HG02885 (cell line): ENCODE data around the gene ARFGEF2.

ENCODE experiments used
- ATAC-seq: cut with Tn5 transposase; IDR thresholded peaks from one replicate; pipeline ENCODE4 v1.9.1; 2021; ENCODE audit warnings: mild to moderate bottlenecking; ENCODE audit not compliant: unreplicated experiment, poor library complexity

Gene ARFGEF2

GRCh38 chr20:48898210-48898609 is 23.3 kb upstream of the ARFGEF2 start:
- no peak for ATAC-seq

GRCh38 chr20:48898896-48899530 is 22.5 kb upstream of the ARFGEF2 start:
- ATAC-seq, result no peak

- ATAC-seq, result no peak
Measured at GRCh38 chr20:48899881-48900280, 21.6 kb upstream of the ARFGEF2 start.

GRCh38 chr20:48901326-48901725 is 20.2 kb upstream of the ARFGEF2 start:
- ATAC-seq, result no peak

DNA sequence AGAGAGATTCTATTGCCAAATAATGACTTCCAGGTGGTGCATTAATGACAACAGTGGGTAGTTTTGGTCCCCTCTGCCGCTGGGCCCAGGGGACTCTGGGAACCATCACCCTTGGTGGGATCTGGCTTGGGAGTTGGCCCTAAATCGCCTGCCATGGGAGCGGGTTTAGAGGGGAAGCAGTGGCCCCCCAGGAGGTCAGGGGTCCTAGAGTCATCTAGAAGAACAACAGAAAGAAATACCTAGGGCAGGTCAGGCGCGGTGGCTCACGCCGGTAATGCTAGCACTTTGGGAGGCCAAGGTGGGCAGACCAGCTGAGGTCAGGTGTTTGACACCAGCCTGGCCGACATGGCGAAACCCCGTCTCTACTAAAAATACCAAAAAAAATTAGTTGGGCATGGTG is 17.8 kb upstream of the ARFGEF2 start:
- ATAC-seq, result no peak

- no peak for ATAC-seq
Measured at GRCh38 chr20:48904566-48905296, 16.8 kb upstream of the ARFGEF2 start.

DNA sequence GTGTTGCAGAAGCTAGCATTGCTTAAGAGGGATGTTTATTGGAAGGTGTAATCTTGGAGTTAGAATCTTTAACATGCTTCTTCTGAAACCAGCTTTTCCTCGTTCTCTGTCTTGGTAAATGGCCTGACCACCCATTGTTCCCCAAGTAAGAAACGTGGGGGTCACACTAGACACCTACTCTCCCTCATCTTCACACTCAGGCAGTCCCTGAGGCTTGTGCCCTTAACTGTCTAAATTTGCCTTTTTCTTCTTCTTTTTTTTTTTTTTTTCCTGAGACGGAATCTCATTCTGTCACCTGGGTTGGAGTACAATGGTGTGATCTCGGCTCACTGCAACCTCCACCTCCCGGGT is 16.2 kb upstream of the ARFGEF2 start:
- no peak for ATAC-seq

GRCh38 chr20:48906221-48906877 is 15.2 kb upstream of the ARFGEF2 start:
- no peak for ATAC-seq

DNA sequence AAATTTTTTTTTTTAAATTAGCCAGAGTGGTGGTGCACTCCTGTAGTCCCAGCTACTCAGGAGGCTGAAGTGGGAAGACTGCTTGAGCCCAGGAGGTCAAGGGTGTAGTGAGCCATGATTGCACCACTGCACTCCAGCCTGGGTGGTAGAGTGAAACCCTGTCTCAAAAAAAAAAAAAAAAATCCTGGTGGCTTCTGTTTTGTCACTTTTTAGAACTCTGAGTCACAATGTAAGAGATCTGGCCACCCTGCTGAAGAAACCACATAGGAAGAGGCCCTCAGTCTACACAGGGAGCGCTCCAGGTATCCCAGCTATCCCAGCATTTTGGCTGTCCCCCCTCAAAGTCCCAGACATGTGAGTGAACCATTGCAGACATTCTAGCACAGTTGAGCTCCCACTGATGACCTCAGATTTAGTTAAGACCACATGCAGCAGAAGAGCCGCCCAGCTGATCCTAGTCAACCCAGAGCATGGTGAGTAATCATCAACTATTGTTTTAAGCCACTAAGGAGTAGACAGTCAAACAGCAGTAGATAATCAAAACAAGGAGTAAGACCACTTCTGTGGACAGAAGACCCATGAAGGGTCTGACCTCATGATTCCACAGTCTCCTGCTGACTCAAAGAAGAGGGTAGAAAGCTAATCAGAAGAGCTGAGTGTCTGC is 12.7 kb upstream of the ARFGEF2 start:
- ATAC-seq, result no peak

- ATAC-seq, result no peak
Measured at GRCh38 chr20:48909910-48910309, 11.6 kb upstream of the ARFGEF2 start.

DNA sequence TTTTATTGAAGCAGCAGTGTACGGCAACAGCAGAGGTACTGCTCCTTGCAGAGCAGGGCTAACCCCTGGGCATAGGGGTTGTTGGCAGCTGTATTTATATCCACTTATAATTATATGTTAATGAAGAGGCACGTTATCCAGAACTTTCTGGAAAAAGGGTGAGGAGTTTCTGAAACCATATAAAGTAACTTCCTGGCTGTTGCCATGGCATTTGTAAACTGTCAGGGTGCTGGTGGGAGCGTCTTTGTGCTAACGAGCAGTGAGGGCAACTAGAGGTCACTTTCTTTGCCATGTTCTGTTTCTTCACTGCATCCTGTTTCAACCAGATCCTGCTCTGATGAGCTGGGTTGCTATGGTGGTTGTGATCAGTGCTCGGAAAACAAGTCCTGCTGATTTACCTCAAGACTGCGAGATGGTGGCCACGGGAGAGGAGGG is 11.1 kb upstream of the ARFGEF2 start:
- ATAC-seq, result no peak

DNA sequence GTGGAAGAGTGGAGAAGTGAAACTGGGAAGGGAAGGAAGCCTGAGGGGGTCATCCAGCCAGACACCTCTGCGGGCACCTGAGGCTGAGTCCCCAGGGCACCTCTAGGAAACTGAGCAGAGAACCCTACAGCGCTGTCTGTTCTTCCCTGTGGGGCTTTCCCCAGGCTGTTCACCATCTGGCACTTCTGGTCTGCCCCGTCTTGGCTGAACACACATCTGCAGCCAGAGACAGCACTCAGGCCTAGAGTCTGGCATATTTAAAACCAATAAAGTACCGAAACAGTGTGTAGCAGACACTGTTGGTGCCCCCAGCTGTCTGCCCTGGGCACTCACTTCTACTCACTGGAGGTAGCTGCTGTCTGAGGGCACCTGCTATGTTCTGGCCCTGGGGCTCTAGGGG is 9.4 kb upstream of the ARFGEF2 start:
- peak; percentile 64 for ATAC-seq

DNA sequence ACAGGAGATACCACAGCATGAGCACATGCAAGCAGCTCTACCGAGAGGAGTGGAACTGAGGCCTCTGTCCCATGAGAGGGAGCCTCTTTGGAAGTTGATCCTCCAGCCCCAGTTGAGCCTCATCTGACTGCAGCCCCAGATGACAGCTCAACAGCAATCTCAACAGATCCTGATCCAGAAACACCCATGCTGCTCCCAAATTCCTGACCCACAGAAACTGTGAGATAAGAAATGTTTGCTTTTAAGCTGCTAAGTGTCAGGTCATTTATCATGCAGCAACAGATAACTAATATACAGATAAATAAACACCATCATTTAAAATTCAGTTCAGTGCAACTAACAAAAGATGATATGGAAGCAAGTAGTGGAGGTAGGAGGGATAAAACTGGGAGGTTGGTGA is 4.8 kb upstream of the ARFGEF2 start:
- no peak for ATAC-seq

- ATAC-seq, result no peak
Measured at GRCh38 chr20:48919336-48919881, 2.1 kb upstream of the ARFGEF2 start.

GRCh38 chr20:48919882-48920526 is 1.5 kb upstream of the ARFGEF2 start:
- ATAC-seq, result no peak

DNA sequence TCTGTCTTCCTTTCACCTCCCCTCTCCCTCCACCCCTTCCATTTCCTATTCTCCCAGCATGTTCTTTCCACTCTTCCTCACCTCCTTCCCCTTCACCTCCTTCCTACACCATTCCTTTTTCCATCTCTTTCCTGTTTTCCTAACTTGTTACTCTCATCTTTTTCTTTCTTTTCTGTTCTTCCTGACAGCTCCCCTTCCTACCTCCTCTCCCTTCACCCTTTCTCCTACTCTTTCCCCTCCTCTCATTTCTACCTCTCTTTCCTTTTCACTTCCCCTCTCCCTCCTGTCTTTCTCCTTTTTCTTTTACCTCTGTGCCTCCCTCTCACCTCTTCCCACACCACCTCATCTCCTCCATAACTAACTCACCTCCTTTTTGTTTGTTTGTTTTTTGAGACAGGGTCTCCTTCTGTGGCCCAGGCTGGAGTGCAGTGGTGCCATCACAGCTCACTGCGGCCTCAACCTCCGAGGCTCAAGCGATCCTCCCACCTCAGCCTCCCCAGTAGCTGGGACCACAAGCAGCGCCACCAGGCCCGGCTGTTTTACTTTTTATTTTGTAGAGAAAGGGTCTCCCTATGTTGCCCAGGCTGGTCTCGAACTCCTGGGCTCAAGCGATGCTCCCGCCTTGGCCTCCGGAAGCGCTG is 864 bp upstream of the ARFGEF2 start:
- ATAC-seq, result no peak

GRCh38 chr20:48921883-48922820 is 641 bp downstream of the ARFGEF2 start:
- ATAC-seq, result peak; percentile 44

DNA sequence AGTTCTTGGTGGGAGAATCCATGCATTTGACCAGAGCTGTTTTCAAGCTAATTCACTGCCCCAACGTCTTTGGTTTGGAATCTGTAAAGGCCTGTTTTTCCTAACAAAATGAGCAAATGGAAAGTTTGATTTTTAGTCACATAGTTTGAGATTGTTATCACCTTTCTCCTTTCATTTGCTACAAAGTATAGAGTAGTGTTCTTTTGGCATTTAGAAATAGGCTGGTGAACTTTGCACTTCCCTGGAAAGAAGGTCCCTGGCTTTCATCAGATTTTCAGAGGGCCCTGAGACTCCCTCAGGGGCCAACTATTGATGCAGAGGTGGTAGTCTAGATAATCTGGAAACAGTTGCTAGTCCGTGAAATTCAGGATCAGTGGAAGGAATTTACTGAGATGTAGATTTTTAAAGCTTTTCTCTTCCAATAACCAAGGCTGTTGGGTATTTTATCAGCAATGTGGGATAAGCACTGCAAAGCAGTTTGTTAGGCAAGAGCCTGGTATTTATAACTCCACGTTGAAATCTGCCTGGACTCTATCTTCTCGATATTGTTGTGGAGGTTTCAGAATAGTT is 1.7 kb downstream of the ARFGEF2 start:
- ATAC-seq, result no peak

DNA sequence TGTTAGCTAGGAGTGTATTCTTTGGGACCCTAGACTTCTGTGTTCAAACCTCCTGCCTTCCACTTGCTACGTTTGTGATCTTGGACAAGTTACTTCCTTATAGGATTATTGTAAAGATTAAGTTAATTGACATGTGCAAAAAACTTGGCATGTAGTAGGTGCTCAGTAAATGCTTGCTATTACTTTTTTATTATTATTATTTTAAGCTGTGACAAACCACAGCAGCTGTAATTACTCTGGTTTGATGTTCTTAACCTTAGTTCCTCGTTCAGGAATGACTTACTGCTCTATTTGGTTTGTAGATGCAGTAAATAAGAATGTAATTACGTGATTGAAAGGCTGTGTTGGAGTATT is 3.2 kb downstream of the ARFGEF2 start:
- ATAC-seq, result no peak
